ENCODE data around the gene NAGLU.

NAGLU gene

DNA sequence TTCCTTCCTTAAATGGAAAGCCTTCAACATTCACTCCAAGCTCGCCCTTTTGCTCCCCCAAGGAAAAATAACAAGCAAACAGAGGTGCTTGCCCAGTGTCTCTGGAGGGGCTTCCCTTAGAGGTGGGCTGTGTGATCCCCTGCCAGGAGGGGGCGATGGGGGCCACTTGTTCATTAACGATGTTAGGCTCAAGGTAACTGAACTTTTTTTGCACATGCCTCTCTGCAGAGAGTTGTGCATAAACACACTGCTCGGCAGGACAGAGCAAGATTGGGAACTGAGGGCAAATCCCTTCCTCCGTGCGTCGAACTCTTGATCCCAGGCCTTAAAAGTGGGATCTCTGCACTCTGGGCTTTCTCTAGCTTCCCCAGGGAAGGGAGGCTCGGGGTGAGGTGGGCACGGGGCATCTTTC lies 15.5 kb upstream of the NAGLU start:
- peak; percentile 35 for TF ChIP-seq CTCF (IDR thresholded peaks at IDR 0.05)
- no peak for TF ChIP-seq ZFX (IDR thresholded peaks at IDR 0.05; ENCODE audit: borderline replicate concordance)
- H3K27ac ChIP-seq, result no peak overlapping the region

DNA sequence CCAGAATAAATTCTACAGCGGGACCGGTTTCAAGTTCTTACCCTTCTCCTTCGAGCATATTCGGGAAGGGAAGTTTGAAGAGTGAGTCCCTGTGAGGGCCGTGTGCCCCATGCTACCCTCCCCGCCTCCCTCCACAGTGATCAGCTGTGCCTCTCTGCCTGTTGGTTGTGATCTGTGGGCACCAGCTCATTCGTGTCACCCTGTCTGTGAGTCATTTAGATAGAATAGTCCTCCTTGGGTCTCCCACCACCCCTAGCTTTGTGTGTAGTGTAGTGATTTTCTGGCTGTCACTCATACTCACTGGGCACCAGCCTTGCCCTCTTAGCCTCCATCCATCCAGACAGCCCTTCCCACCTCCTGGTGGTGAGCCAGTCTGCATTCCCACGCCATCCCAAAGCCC lies 15.0 kb upstream of the NAGLU start:
- H3K27ac ChIP-seq, result no peak overlapping the region
- TF ChIP-seq CTCF (IDR thresholded peaks at IDR 0.05) (no peak), ZFX (IDR thresholded peaks at IDR 0.05; ENCODE audit: borderline replicate concordance) (no peak)

DNA sequence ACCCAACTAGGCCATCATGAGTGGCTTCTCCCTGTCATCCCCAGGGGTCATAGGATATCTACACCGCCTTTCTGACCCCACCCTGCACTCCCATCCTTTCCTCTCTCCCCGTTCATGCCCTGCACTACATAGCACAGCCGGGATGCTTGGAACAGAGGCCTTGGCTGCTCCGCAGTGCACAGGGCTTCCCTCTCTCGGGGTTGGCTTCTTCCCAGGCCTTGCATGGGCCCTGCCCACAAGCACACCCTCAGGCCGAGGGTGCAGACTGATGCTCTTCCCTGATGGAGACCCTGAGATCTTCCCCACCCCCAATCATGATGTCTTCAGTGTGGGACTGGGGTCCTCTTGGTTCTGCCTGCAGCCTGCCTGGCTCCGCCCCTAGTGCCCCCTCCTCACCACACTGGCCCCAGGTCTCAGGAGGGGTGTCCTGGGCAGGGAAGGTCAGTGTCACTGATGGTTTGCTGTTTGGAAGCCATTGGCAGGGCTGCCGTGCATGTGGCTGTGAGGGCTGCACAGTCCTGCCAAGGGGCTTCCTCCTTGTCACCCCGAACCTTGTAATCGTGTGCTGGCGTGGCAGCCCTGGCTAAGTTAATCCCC lies 14.3 kb upstream of the NAGLU start:
- no peak for TF ChIP-seq ZFX (IDR thresholded peaks at IDR 0.05; ENCODE audit: borderline replicate concordance)
- TF ChIP-seq CTCF (IDR thresholded peaks at IDR 0.05), result no peak
- H3K27ac ChIP-seq, result no peak overlapping the region

- no peak overlapping the region for H3K27ac ChIP-seq
Observed at GRCh38 chr17:42522263-42522790, 13.7 kb upstream of the NAGLU start.

GRCh38 chr17:42522798-42523278 lies 13.2 kb upstream of the NAGLU start:
- TF ChIP-seq CTCF (IDR thresholded peaks at IDR 0.05) (no peak), ZFX (IDR thresholded peaks at IDR 0.05; ENCODE audit: borderline replicate concordance) (no peak)
- no peak overlapping the region for H3K27ac ChIP-seq

More at GRCh38 chr17:42522263-42522790, 13.7 kb upstream of the NAGLU start:
- TF ChIP-seq CTCF (IDR thresholded peaks at IDR 0.05), result no peak
- TF ChIP-seq ZFX (IDR thresholded peaks at IDR 0.05; ENCODE audit: borderline replicate concordance), result no peak

- TF ChIP-seq ZFX (IDR thresholded peaks at IDR 0.05; ENCODE audit: borderline replicate concordance), result no peak
- no peak for TF ChIP-seq CTCF (IDR thresholded peaks at IDR 0.05)
- no peak overlapping the region for H3K27ac ChIP-seq
Observed at GRCh38 chr17:42525221-42525620, 10.8 kb upstream of the NAGLU start.

DNA sequence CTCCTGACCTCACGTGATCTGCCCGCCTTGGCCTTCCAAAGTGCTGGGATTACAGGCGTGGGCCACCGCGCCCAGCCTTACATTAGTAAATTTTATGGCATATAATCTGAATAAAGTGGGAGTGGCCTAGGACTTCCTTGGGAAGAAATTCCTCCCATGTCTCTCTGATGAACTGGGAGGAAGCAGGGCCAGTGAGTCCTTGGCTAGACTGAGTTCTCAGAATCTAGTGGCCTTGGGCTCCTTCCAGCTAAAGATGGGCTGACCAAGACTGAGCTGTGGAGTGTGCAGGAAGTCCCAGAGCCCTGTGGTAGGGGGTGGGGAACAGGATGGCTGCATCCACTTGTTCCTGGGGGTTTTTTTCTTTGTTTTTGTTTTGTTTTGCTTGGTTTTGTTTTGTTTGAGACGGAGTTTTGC lies 10.0 kb upstream of the NAGLU start:
- no peak for TF ChIP-seq ZFX (IDR thresholded peaks at IDR 0.05; ENCODE audit: borderline replicate concordance)
- TF ChIP-seq CTCF (IDR thresholded peaks at IDR 0.05), result no peak
- no peak overlapping the region for H3K27ac ChIP-seq
